Peyer's patch (tissue), 4 donors: ENCODE measurements around the gene KASH5.

Source experiments
- POLR2A ChIP-seq, 2 donors: fragments of 450-650 bp; IDR thresholded peaks; one replicate each; pipeline ENCODE4 v1.5.1; 2017; ENCODE audit warnings: antibody characterized with exemption in 2 of 2, mild to moderate bottlenecking in 2 of 2, moderate library complexity in 2 of 2
- TF ChIP-seq, protein P1 (sequence below), 6 experiments: fragments of 450-650 bp in 4 of 6; fragments of 200-600 bp in 2 of 6; sonication (generic) in 1 of 6; IDR thresholded peaks; one replicate each; pipeline ENCODE4 v1.5.1; 2017 to 2019; ENCODE audit warnings: antibody characterized with exemption in 6 of 6, mild to moderate bottlenecking in 3 of 6, moderate library complexity in 1 of 6

DNA sequence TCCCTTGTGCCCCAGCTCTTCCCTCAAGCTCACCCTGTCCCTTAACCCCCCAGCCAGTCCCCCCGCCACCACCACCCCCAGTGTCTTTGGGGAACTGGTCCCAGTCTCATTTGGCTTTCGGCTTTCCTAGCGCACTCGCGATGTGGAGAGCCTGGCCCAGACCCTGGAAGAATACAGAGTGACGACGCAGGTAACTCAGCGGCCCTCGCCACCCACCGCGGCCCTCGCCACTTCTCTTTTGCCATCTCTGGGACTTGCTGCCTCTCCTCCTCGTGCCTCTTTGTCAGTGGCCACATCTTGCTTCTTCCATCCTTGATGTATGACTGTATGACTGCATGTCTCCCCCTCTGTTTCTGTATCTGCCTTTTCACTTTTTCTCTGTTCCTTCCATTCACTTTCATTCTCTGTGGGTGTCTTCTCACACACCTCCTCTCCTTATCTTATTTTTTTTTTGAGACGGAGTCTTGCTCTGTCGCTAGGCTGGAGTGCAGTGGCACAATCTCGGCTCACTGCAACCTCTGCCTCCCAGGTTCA lies 19.5 kb downstream of the KASH5 start:
- TF ChIP-seq, protein P1, sequence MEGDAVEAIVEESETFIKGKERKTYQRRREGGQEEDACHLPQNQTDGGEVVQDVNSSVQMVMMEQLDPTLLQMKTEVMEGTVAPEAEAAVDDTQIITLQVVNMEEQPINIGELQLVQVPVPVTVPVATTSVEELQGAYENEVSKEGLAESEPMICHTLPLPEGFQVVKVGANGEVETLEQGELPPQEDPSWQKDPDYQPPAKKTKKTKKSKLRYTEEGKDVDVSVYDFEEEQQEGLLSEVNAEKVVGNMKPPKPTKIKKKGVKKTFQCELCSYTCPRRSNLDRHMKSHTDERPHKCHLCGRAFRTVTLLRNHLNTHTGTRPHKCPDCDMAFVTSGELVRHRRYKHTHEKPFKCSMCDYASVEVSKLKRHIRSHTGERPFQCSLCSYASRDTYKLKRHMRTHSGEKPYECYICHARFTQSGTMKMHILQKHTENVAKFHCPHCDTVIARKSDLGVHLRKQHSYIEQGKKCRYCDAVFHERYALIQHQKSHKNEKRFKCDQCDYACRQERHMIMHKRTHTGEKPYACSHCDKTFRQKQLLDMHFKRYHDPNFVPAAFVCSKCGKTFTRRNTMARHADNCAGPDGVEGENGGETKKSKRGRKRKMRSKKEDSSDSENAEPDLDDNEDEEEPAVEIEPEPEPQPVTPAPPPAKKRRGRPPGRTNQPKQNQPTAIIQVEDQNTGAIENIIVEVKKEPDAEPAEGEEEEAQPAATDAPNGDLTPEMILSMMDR (IDR thresholded peaks at IDR 0.05) = no peak
- TF ChIP-seq POLR2A (IDR thresholded peaks at IDR 0.05) = no peak
